ENCODE measurements around the gene ZNF362. TPM values are rescaled to one million over a fixed set of nuclear protein-coding genes. Genes with fewer than 3 reads are reported as not detected.

Gene ZNF362
- total and polyA plus RNA-seq, 2 of the 13 experiments (the other 11 are each of a cell fraction or from before 2014, with no cell fraction given), result 8.3 to 14.2 TPM

GRCh38 chr1:33256471-33257206 is at the start of gene ZNF362 (continued):
- peak; percentile 61; the same call in 1 of the 2 replicates for TF ChIP-seq SIN3A (IDR thresholded peaks at IDR 0.05; ENCODE audit: borderline replicate concordance, low read depth, low read length)
- TF ChIP-seq ZNF274 (CRISPR knock-in tag; IDR thresholded peaks at IDR 0.05), result no peak
- TF ChIP-seq ZBTB3 (CRISPR knock-in tag; IDR thresholded peaks at IDR 0.05; ENCODE audit: borderline replicate concordance, low read depth), result no peak
- TF ChIP-seq ETV5 (CRISPR knock-in tag; IDR thresholded peaks at IDR 0.05; ENCODE audit: borderline replicate concordance), result peak; percentile 42; the same call in 1 of the 2 replicates
- no peak for TF ChIP-seq GPBP1L1 (CRISPR knock-in tag; IDR thresholded peaks at IDR 0.05)
- TF ChIP-seq EZH2 (conservative IDR thresholded peaks at IDR 0.05; ENCODE audit: low read depth, low read length), result no peak
- TF ChIP-seq FOXP4 (CRISPR knock-in tag; IDR thresholded peaks at IDR 0.05), result peak; percentile 74
- no peak for TF ChIP-seq ZNF616 (CRISPR knock-in tag; IDR thresholded peaks at IDR 0.05; ENCODE audit: low read depth)
- no peak for TF ChIP-seq CREB1 (IDR thresholded peaks at IDR 0.05)
- peak; percentile 26; the same call in 1 of the 2 replicates for TF ChIP-seq CREB1 (CRISPR knock-in tag; IDR thresholded peaks at IDR 0.05)
- no peak for TF ChIP-seq XBP1 (CRISPR knock-in tag; IDR thresholded peaks at IDR 0.05)
- no peak for TF ChIP-seq NR2C2 (CRISPR knock-in tag; IDR thresholded peaks at IDR 0.05; ENCODE audit: borderline replicate concordance)
- no peak for TF ChIP-seq ZNF577 (CRISPR knock-in tag; IDR thresholded peaks at IDR 0.05; ENCODE audit: borderline replicate concordance, low read depth)
- TF ChIP-seq NFIC (IDR thresholded peaks at IDR 0.05; ENCODE audit: low read length), result no peak
- no peak for TF ChIP-seq PRDM10 (CRISPR knock-in tag; IDR thresholded peaks at IDR 0.05; ENCODE audit: low read depth)
- no peak for TF ChIP-seq TRAFD1 (CRISPR knock-in tag; IDR thresholded peaks at IDR 0.05; ENCODE audit: borderline replicate concordance)
- peak; percentile 80; the same call in 1 of the 2 replicates for TF ChIP-seq FOXA3 (CRISPR knock-in tag; IDR thresholded peaks at IDR 0.05)
- no peak for TF ChIP-seq NCOA5 (CRISPR knock-in tag; IDR thresholded peaks at IDR 0.05)
- no peak for TF ChIP-seq SIX1 (CRISPR knock-in tag; IDR thresholded peaks at IDR 0.05; ENCODE audit: borderline replicate concordance)
- TF ChIP-seq ZNF850 (CRISPR knock-in tag; conservative IDR thresholded peaks at IDR 0.05), result no peak
- TF ChIP-seq PLRG1 (conservative IDR thresholded peaks at IDR 0.05), result no peak
- peak; percentile 55; the same call in 1 of the 2 replicates for TF ChIP-seq MAFF (IDR thresholded peaks at IDR 0.05; ENCODE audit: low read depth, low read length)

Measured in HepG2 (cell line).